Fibroblast of villous mesenchyme (primary cell): ENCODE data around the gene PIGZ. TPM values are rescaled to one million over a fixed set of nuclear protein-coding genes. Genes with fewer than 3 reads are reported as not detected.

ENCODE experiments used
- DNase-seq: peaks from one replicate; pipeline ENCODE4 v3.0.0-alpha.2; 2010; ENCODE audit warnings: low read depth
- H3K4me3 ChIP-seq: 2 replicates; pipeline ENCODE4 v1.5.1; 2011; ENCODE audit warnings: low read depth, mild to moderate bottlenecking, low read length
- CTCF ChIP-seq: IDR thresholded peaks from 2 replicates; pipeline ENCODE4 v1.5.1; 2012; ENCODE audit warnings: low read depth, mild to moderate bottlenecking, low read length; ENCODE audit not compliant: insufficient read depth
- total RNA-seq: library from RNA; depleted of rRNA; stranded (reverse); fragments of >200 nt; gene quantifications from 2 replicates; pipeline ENCODE4 v1.2.3, GENCODE V29; 2012

The PIGZ gene
- total RNA-seq, 1 donor, result 1.7 TPM

GRCh38 chr3:196942226-196942914 is 26.3 kb downstream of the PIGZ start, which contains the start of gene NCBP2:
Gene NCBP2 (minus strand): TSS chr3:196942528. CDS start chr3:196942503, 25 bp downstream.
- TF ChIP-seq CTCF, result peak; percentile 56

GRCh38 chr3:196941729-196942225 is 26.9 kb downstream of the PIGZ start:
- DNase-seq, result peak; percentile 66
- H3K4me3 ChIP-seq, result peak overlapping the region; percentile 99
- TF ChIP-seq CTCF, result no peak

More at GRCh38 chr3:196942226-196942914, 26.3 kb downstream of the PIGZ start, which contains the start of gene NCBP2:
- DNase-seq, result peak; percentile 99
- peak within 1 kb of the TSS; percentile 99 for H3K4me3 ChIP-seq

- no peak for TF ChIP-seq CTCF
- DNase-seq, result no peak
Measured at GRCh38 chr3:196938576-196938975, 30.1 kb downstream of the PIGZ start.

GRCh38 chr3:196938124-196938523 is 30.5 kb downstream of the PIGZ start:
- DNase-seq, result no peak
- H3K4me3 ChIP-seq, result no peak overlapping the region
- no peak for TF ChIP-seq CTCF

More at GRCh38 chr3:196938576-196938975, 30.1 kb downstream of the PIGZ start:
- H3K4me3 ChIP-seq, result no peak overlapping the region

DNA sequence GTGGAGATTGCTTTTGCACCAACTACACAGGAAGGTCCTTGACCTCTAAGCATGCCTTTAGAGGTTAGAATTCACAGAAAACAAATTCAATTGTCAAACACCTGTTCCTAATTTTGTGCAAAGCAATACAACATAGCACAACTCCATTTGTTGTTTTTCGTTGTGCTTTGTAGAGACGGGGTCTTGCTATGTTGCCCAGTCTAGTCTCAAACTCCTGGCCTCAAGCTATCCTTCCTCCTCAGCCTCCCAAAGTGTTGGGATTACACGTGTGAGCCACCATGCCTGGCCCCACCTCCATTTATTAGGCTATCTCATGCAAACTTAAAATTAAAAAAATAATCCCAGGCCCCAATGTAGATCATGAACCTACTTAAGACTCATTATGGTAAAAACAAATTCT is 32.3 kb downstream of the PIGZ start:
- TF ChIP-seq CTCF, result no peak
- no peak overlapping the region for H3K4me3 ChIP-seq
- no peak for DNase-seq

GRCh38 chr3:196932600-196932999 is 36.0 kb downstream of the PIGZ start:
- no peak for DNase-seq
- H3K4me3 ChIP-seq, result no peak overlapping the region
- no peak for TF ChIP-seq CTCF
